ENCODE measurements around the gene KIR2DL1.
"Not testable (repeated sequence)": the region's sequence is repeated elsewhere in the genome, so short reads cannot be mapped to it uniquely, and the experiment has no call there.

KIR2DL1 gene

DNA sequence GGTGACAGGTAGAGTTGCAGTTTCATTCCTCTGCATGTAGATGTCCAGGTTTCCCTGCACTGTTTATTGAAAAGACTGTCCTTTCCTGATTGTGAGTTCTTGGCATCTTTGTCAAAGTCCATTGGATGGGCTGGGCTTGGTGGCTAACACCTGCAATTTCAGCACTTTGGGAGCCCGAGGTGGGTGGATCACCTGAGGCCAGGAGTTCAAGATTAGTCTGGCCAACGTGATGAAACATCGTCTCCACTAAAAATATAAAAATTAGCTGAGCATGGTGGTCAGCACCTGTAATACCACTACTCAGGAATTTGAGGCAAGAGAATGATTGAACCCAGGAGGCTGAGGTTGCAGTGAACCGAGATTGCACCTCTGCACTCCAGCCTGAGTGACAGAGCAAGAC is 8.3 kb downstream of the KIR2DL1 start:
- H3K27ac Mint-ChIP-seq (ENCODE audit: low read depth); H3K4me3 Mint-ChIP-seq; H3K9me3 Mint-ChIP-seq; H3K4me1 Mint-ChIP-seq; H3K36me3 Mint-ChIP-seq (ENCODE audit: insufficient read depth); DNase-seq (ENCODE audit: low spot score in 2 of 2); ATAC-seq (replicated peaks; ENCODE audit: extremely low read depth, poor library complexity, severe bottlenecking): not testable (repeated sequence)
- peaks cover 12% of the 10 kb centered on the region for H3K27me3 Mint-ChIP-seq

DNA sequence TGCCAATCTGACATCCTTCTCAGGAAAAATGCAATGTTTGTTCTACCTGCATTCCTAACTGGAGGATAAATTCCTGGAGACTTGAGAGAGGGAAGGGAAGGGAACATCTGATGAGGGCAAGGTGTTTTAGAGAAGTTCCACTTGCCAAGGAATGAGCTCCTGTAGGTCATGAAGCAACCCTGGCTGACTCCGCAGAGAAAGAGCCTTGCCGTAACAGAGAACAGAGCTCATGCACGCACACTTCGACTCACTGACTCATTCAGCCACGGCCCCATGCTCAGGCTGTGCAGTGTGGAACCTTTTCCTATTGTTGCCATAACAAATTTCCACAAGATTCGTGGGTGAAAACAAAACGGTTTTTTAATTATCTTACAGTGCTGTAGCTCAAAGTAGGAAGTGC is 9.3 kb downstream of the KIR2DL1 start:
- H3K27ac Mint-ChIP-seq (ENCODE audit: low read depth); ATAC-seq (replicated peaks; ENCODE audit: extremely low read depth, poor library complexity, severe bottlenecking); DNase-seq (ENCODE audit: low spot score in 2 of 2); H3K9me3 Mint-ChIP-seq; H3K36me3 Mint-ChIP-seq (ENCODE audit: insufficient read depth); H3K4me1 Mint-ChIP-seq; H3K4me3 Mint-ChIP-seq: not testable (repeated sequence)
- peaks cover 22% of the 10 kb centered on the region for H3K27me3 Mint-ChIP-seq

DNA sequence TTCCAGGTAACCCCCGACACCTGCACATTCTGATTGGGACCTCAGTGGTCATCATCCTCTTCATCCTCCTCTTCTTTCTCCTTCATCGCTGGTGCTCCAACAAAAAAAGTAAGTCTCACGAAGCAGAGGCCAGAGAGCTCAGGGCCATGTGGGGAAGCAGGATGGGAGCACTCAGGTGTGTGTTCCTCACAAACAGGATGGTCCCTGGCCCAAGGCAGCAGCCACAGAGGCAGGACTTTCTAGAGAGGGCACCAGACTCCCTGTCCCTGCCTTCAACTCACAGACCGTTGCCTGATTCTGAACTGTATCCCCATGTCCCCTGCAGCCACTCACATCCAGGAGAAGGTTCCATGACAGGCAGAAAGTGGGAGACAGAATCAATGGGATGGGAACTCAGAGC is 13.3 kb downstream of the KIR2DL1 start:
- ATAC-seq (replicated peaks; ENCODE audit: extremely low read depth, poor library complexity, severe bottlenecking); DNase-seq (ENCODE audit: low spot score in 2 of 2); H3K9me3 Mint-ChIP-seq; H3K4me1 Mint-ChIP-seq; H3K36me3 Mint-ChIP-seq (ENCODE audit: insufficient read depth); H3K4me3 Mint-ChIP-seq; H3K27ac Mint-ChIP-seq (ENCODE audit: low read depth): not testable (repeated sequence)
- H3K27me3 Mint-ChIP-seq = peaks cover 55% of the 10 kb centered on the region

DNA sequence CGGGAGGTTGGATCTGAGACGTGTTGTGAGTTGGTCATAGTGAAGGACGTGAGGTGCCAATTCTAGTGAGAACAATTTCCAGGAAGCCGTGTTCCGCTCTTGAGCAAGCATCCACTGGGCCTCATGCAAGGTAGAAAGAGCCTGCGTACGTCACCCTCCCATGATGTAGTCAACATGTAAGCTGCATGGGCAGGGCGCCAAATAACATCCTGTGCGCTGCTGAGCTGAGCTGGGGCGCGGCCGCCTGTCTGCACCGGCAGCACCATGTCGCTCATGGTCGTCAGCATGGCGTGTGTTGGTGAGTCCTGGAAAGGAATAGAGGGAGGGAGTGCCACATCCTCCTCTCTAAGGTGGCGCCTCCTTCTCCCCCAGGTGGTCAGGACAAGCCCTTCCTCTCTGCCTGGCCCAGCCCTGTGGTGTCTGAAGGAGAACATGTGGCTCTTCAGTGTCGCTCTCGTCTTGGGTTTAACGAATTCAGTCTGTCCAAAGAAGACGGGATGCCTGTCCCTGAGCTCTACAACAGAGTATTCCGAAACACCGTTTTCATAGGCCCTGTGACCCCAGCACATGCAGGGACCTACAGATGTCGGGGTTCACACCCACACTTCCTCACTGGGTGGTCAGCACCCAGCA is 16.6 kb downstream of the KIR2DL1 start:
- H3K9me3 Mint-ChIP-seq; H3K36me3 Mint-ChIP-seq (ENCODE audit: insufficient read depth); H3K4me3 Mint-ChIP-seq; H3K4me1 Mint-ChIP-seq; H3K27ac Mint-ChIP-seq (ENCODE audit: low read depth); DNase-seq (ENCODE audit: low spot score in 2 of 2); ATAC-seq (replicated peaks; ENCODE audit: extremely low read depth, poor library complexity, severe bottlenecking): not testable (repeated sequence)
- peaks cover 50% of the 10 kb centered on the region for H3K27me3 Mint-ChIP-seq

DNA sequence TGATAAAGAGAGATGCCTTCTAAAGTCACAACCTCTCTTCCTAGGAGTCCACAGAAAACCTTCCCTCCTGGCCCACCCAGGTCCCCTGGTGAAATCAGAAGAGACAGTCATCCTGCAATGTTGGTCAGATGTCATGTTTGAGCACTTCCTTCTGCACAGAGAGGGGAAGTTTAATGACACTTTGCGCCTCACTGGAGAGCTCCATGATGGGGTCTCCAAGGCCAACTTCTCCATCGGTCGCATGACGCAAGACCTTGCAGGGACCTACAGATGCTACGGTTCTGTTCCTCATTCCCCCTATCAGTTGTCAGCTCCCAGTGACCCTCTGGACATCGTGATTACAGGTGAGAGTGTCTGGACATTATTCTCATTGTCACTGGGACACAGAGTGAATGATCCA is 18.6 kb downstream of the KIR2DL1 start:
- not testable (repeated sequence) for H3K4me1 Mint-ChIP-seq; H3K4me3 Mint-ChIP-seq; H3K36me3 Mint-ChIP-seq (ENCODE audit: insufficient read depth); H3K27ac Mint-ChIP-seq (ENCODE audit: low read depth); ATAC-seq (replicated peaks; ENCODE audit: extremely low read depth, poor library complexity, severe bottlenecking); DNase-seq (ENCODE audit: low spot score in 2 of 2); H3K9me3 Mint-ChIP-seq
- H3K27me3 Mint-ChIP-seq = peaks cover 46% of the 10 kb centered on the region

DNA sequence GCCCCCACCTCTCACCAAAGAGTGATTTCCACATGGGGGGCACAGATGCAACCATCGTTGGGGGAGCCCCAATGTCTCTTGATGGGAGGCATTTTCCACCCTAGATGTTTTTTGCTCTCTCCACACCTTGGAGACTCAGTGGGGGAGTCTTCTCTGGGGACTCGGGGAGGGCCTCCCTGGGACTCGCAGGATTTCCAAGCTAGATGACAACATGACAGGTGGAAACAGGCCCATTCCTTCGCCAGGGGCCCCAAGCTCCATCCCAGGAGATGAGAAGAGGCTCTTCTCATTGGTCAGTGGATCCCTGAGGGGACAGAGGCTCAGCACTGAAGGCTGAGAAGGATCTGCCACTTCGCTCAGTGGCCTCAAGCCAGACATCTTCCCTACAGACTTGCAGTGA is 21.1 kb downstream of the KIR2DL1 start:
- DNase-seq (ENCODE audit: low spot score in 2 of 2) (no peak), ATAC-seq (replicated peaks; ENCODE audit: extremely low read depth, poor library complexity, severe bottlenecking) (no peak)
- Mint-ChIP-seq H3K27ac (ENCODE audit: low read depth) (no peak overlapping the region), H3K9me3 (no peaks in the 10 kb centered on the region), H3K27me3 (peaks cover 31% of the 10 kb centered on the region), H3K36me3 (ENCODE audit: insufficient read depth) (no peaks in the 10 kb centered on the region), H3K4me1 (peaks cover 12% of the 10 kb centered on the region), H3K4me3 (no peak overlapping the region)

DNA sequence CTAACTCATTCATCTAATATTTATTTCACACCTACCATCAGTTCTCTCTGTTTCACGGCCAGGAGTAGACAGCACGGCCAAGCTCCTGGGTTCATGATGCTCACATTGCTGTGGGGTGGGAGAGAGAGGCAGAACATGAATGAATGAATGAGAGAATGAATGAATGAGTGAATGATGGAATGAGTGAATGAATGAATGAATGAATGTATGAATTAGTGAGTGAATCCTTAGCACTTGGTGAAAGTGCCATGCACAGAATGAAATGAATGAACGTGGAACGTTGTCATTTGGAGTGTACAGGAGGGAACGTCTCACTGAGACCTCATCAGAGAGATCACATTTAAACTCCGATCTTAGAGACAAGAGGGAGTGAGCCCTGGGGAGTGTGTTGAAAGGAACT is 21.9 kb downstream of the KIR2DL1 start:
- Mint-ChIP-seq H3K4me3 (peak overlapping the region; percentile 8), H3K4me1 (peaks cover 12% of the 10 kb centered on the region), H3K27ac (ENCODE audit: low read depth) (no peak overlapping the region), H3K9me3 (no peaks in the 10 kb centered on the region), H3K27me3 (peaks cover 31% of the 10 kb centered on the region), H3K36me3 (ENCODE audit: insufficient read depth) (no peaks in the 10 kb centered on the region)
- ATAC-seq (replicated peaks; ENCODE audit: extremely low read depth, poor library complexity, severe bottlenecking) = no peak
- DNase-seq (ENCODE audit: low spot score in 2 of 2) = no peak

DNA sequence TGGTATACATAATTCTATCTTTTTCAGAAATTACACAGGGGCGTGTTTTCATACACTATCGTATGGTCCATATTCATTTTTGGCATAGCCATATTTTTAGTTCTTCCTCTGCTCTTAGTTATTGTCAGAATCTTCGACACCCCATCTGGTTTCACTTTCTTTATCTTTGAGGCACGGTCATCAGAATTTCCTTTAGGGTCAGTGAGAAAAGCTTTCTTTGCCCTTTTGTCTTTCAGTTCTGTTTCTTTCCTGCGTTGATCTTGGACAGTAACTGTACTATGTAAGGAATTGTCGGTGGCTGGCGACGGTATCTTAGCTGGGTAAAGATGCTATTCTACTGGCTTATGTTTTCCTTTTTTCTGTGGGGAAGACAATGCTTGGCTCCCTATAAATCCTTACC is 23.2 kb downstream of the KIR2DL1 start:
- Mint-ChIP-seq H3K9me3 (no peaks in the 10 kb centered on the region), H3K27me3 (peaks cover 31% of the 10 kb centered on the region), H3K4me1 (peaks cover 12% of the 10 kb centered on the region), H3K27ac (ENCODE audit: low read depth) (peak overlapping the region; percentile 56), H3K4me3 (peak overlapping the region; percentile 70), H3K36me3 (ENCODE audit: insufficient read depth) (no peaks in the 10 kb centered on the region)
- ATAC-seq (replicated peaks; ENCODE audit: extremely low read depth, poor library complexity, severe bottlenecking) (no peak), DNase-seq (ENCODE audit: low spot score in 2 of 2) (no peak)

DNA sequence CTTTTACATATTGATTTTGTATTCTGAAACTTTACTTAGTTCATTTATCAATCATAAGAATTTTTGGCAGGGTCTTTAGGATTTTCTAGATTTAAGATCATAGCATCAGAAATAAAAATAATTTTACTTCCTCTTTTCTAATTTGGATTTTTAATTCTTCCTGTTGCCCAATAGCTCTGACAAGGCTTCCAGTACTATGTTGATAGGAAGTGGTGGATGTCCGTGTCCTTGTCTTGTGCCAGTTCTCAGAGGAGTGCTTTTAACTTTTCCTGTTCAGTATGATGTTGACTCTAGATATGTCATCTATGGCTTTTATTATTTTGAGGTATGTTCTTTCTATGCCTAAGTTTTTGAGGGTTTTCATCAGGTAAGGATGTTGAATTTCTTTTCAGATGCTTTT is 26.2 kb downstream of the KIR2DL1 start:
- no peak for ATAC-seq (replicated peaks; ENCODE audit: extremely low read depth, poor library complexity, severe bottlenecking)
- peaks cover 46% of the 10 kb centered on the region for H3K27me3 Mint-ChIP-seq
- no peak overlapping the region for H3K4me3 Mint-ChIP-seq
- H3K36me3 Mint-ChIP-seq (ENCODE audit: insufficient read depth) = no peaks in the 10 kb centered on the region
- DNase-seq (ENCODE audit: low spot score in 2 of 2) = no peak
- H3K27ac Mint-ChIP-seq (ENCODE audit: low read depth) = no peak overlapping the region
- H3K9me3 Mint-ChIP-seq = no peaks in the 10 kb centered on the region
- peaks cover 12% of the 10 kb centered on the region for H3K4me1 Mint-ChIP-seq

DNA sequence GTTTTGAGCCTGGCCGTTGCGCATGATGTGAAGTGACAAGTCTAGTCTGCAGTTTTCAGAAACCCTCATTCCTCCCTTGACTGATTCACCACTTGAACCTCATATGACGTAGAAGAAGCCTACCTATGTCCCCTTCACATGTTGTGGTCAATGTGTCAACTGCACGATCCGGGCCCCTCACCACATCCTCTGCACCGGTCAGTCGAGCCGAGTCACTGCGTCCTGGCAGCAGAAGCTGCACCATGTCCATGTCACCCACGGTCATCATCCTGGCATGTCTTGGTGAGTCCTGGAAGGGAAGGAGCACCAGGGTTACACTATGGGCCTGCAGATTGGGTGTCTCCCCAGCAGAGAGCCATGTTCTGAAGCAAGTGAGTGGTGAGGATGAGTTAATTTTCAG is 33.8 kb downstream of the KIR2DL1 start, which contains the start of gene KIR2DL4:
TSS of gene KIR2DL4 (plus strand) at position 201 of the 400 bp plus-strand sequence. CDS start at position 243, 42 bp downstream.
- Mint-ChIP-seq H3K27ac (ENCODE audit: low read depth) (no peak within 1 kb of the TSS), H3K4me3 (no peak within 1 kb of the TSS), H3K27me3 (peaks cover 60% of the 10 kb centered on the region), H3K4me1 (no peaks in the 10 kb centered on the region), H3K9me3 (no peaks in the 10 kb centered on the region), H3K36me3 (ENCODE audit: insufficient read depth) (no peaks in the 10 kb centered on the region)
- DNase-seq (ENCODE audit: low spot score in 2 of 2) (no peak), ATAC-seq (replicated peaks; ENCODE audit: extremely low read depth, poor library complexity, severe bottlenecking) (peak; percentile 64)

DNA sequence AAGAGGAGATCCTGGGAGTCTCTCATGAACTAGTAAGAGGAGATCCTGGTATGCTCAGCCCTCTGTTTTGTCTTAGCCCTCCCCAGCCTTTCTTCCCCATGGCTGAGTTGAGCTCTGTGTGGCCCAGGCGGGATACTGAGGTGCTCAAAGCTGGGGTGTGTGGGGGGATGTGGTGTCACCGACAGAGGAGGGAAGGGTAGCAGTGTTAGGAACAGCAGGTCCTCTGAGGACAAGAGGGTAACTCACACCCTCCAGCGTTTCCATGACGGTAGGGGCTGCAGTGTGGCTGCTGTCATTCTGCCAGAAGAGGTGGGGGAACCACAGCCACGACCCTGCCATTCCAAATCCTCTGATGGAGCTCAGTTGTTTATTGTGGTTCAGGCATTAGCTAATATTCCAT is 34.5 kb downstream of the KIR2DL1 start:
- Mint-ChIP-seq H3K9me3 (no peaks in the 10 kb centered on the region), H3K27ac (ENCODE audit: low read depth) (no peak overlapping the region), H3K27me3 (peaks cover 60% of the 10 kb centered on the region), H3K4me3 (no peak overlapping the region), H3K36me3 (ENCODE audit: insufficient read depth) (no peaks in the 10 kb centered on the region), H3K4me1 (no peaks in the 10 kb centered on the region)
- ATAC-seq (replicated peaks; ENCODE audit: extremely low read depth, poor library complexity, severe bottlenecking) = peak; percentile 14
- no peak for DNase-seq (ENCODE audit: low spot score in 2 of 2)

DNA sequence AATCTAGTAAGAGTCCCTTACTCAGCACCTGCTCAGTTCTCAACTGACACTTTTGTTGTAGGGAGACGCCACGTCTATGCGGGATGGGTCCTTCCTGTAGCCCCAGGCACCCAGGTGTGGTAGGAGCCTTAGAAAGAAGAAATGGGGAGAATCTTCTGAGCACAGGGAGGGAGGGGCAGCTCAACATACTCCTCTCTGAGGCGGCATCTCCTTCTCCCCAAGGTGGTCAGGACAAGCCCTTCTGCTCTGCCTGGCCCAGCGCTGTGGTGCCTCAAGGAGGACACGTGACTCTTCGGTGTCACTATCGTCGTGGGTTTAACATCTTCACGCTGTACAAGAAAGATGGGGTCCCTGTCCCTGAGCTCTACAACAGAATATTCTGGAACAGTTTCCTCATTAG is 35.0 kb downstream of the KIR2DL1 start:
- Mint-ChIP-seq H3K4me1 (no peaks in the 10 kb centered on the region), H3K4me3 (no peak overlapping the region), H3K9me3 (no peaks in the 10 kb centered on the region), H3K27me3 (peaks cover 60% of the 10 kb centered on the region), H3K27ac (ENCODE audit: low read depth) (no peak overlapping the region), H3K36me3 (ENCODE audit: insufficient read depth) (no peaks in the 10 kb centered on the region)
- ATAC-seq (replicated peaks; ENCODE audit: extremely low read depth, poor library complexity, severe bottlenecking) (no peak), DNase-seq (ENCODE audit: low spot score in 2 of 2) (no peak)

DNA sequence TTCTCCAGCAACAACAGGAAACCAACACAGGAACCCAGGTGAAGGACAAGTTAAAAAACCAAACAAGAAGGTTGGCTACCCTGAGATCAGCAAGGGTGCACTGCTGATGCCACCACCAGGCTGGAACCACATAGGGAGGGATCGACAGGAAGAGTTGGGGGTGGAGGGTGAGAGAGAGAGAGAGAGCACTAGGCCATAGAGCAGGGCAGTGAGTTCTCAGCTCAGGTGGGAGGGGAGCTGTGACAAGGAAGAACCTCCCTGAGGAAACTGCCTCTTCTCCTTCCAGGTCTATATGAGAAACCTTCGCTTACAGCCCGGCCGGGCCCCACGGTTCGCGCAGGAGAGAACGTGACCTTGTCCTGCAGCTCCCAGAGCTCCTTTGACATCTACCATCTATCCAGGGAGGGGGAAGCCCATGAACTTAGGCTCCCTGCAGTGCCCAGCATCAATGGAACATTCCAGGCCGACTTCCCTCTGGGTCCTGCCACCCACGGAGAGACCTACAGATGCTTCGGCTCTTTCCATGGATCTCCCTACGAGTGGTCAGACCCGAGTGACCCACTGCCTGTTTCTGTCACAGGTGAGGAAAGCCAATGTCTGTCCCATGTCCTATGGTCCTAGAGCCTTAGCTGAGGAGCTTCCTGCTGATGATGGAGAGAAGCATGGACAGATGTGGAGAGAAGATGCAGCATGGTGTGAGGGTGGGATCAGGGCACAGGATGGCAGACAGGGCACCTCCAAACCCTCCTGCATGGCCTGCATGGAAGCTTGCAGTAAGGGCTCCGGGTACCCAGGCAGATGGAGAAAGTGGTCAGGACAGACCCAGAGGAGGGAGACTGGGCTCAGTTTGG is 36.3 kb downstream of the KIR2DL1 start:
- H3K36me3 Mint-ChIP-seq (ENCODE audit: insufficient read depth) = no peaks in the 10 kb centered on the region
- no peak overlapping the region for H3K27ac Mint-ChIP-seq (ENCODE audit: low read depth)
- H3K4me1 Mint-ChIP-seq = no peaks in the 10 kb centered on the region
- H3K27me3 Mint-ChIP-seq = peaks cover 69% of the 10 kb centered on the region
- no peaks in the 10 kb centered on the region for H3K9me3 Mint-ChIP-seq
- no peak for DNase-seq (ENCODE audit: low spot score in 2 of 2)
- H3K4me3 Mint-ChIP-seq = no peak overlapping the region
- no peak for ATAC-seq (replicated peaks; ENCODE audit: extremely low read depth, poor library complexity, severe bottlenecking)

All from central memory CD8-positive, alpha-beta T cell (primary cell).